GM19099 (cell line): Measurements from ENCODE around the gene SEMA3C.

Experiments used
- POLR2A ChIP-seq: IDR thresholded peaks from 3 replicates; pipeline ENCODE4 v1.6.1; 2011; ENCODE audit warnings: low read depth; ENCODE audit not compliant: insufficient read length; ENCODE audit errors: extremely low read depth

SEMA3C gene

DNA sequence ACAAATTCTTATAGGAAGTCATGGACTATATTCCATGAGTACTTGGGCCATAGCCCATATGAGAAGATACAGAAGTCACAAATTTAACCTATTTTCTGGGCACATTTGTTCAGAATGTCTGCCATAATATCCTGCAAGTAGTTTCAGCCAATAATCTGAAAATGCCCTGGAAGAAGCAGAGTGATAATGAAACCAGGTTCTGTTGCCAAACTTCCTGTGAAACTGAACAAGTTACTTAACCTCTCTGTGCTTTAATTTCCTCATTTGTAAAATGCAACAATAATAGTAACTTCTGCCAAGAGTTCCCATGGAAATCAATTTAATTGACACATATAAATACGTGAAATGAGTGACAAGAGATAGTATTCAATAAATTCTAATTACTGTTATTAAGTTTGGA lies 88.8 kb downstream of the SEMA3C start:
- TF ChIP-seq POLR2A: no peak

- no peak for TF ChIP-seq POLR2A
These were observed 89.3 kb downstream of the SEMA3C start for GRCh38 chr7:80829527-80829926.

DNA sequence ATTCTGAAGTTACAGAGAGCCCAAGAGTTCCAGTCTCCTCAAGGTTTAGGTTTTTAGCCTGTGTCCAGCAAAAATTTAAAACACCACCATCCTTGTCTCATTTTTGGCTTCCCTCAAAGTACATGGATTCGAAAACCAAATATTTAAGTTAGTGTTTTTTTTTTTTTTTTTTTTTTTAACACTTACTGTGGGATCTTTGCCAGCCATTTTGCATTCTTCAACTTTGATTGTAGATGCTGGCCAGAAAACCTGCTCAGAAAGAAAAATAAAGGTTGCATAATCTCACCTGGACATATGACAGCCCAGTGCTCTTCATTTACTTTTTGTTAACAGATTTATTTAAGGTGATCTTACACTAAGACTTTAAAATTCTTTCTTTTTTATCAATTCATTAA lies 91.6 kb downstream of the SEMA3C start:
- TF ChIP-seq POLR2A: no peak

DNA sequence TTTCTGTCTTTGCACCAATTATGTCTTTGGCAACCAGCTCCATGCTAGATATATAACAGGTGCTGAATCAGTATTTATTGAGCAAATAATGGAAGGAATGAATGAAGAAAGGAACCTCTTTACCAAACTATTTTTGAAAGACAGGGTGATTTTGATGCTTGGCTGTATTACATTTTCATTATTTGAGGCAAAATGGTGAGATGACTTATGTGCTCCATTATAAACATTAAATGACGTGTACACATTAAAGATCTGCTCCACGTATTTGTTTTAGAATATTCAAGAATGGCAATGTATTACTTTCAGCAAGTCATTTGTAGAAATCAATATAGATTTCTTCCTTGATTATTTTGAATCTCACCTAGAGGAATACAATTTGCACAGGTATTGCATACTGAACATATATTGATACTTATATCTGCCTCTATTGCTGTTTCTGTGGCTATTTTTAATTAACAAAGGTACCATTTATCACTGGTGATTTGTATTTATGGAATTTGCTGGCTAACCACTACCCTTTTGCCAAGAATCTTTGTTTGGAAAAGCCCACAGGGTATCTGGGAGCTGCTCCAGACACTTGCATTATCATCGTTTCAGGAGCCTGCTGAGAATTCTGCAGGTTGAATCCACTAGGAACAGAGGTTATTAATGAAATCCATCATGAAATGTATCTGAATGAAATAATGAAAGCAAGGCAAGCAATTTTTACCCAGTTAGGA lies 92.2 kb downstream of the SEMA3C start:
- no peak for TF ChIP-seq POLR2A

DNA sequence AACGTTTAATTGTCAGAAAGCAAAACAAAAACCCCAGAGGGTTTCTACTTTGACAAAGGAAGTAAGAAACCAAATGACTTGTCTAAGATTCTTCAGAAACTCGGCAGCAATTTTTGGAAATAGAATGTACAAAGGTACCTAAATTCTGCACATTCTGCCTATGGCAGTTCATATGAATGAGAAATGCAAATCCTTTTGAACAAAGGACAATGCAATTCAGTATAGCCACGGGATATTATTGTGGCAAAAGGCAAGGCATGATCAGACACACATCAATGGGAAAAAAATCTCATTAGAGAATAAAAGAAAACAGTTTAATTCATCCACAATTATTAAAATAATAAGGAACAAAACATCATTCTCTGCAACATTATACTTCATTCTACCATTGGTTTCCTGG lies 93.4 kb downstream of the SEMA3C start:
- no peak for TF ChIP-seq POLR2A

- no peak for TF ChIP-seq POLR2A
These were observed 94.6 kb downstream of the SEMA3C start for GRCh38 chr7:80824253-80824652.

DNA sequence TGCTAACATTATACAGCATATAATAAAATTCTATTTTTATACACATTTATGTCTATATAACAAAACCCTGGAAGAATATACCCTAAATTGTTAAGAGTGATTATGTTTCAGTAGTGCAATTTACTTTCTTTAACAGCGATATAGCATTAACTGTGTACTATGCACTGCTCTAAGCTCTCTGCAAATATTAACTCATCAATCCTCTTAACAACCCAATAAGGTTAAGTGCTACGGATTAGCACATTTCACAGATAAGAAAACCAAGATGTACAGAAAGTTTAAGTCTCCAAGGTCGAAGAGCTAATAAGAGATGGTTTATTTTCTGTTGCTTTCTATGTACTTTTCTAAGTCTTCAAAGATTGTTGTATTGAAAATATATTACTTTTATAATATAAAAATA lies 95.8 kb downstream of the SEMA3C start:
- TF ChIP-seq POLR2A: no peak

- no peak for TF ChIP-seq POLR2A
These were observed 97.0 kb downstream of the SEMA3C start for GRCh38 chr7:80821771-80822319.

DNA sequence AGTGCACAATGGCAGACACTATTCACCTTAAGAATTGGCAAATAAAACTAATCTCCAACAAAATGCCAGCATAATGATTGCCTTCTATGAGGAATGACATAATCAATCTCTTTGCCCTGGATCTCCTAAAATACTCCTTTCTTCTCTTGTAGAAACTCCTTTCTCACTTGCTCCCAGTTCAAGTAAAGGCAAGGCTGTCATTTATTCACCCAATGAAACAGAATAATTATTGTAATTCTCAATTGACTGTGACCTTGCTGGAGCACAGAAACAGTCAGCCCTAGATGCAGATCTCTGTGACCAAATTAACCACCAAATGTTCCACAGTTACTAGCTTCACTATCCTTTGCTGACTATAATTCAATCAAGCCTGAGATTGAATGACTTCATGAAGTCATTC lies 99.3 kb downstream of the SEMA3C start:
- TF ChIP-seq POLR2A: no peak

- TF ChIP-seq POLR2A: no peak
These were observed 100.7 kb downstream of the SEMA3C start for GRCh38 chr7:80818181-80818580.

DNA sequence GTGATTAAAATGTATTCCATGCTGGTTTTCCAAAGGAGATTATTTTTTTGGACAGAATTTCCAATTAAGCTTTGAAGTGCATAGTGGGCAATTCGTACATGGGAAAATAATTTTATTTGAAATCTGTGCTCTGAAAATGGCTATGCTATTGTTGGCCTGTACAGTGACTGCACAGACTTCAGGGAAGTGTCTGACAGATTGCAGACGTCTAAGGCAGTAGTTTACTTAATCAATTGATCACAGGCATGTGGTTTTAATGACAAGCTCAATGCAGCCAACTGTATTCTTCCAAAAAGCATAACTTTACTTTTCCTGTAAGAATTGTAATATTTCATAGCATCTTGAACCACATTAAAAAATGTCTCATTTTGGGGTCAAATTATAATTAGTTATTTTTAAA lies 102.0 kb downstream of the SEMA3C start:
- TF ChIP-seq POLR2A: no peak

DNA sequence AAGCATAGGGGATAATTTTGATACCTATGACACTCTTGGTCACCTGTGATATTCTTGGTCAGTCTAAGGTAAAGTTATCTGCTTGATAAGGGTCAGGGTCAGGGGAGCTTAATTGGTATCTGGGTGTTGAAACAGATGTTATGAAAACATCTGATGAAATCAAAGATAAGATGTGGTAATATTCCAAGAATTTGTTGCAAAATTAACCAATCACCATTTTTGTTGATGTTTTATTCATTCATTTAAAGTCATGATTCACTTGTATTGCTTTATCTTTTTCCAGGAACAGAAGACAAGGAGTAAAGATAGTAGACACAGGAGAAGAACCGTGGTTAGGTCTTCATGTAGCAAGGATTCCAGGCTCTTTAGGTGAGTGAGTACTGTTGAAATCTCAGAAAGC lies 103.1 kb downstream of the SEMA3C start:
- no peak for TF ChIP-seq POLR2A

- no peak for TF ChIP-seq POLR2A
These were observed 109.3 kb downstream of the SEMA3C start for GRCh38 chr7:80809545-80809944.

- TF ChIP-seq POLR2A: no peak
These were observed 111.5 kb downstream of the SEMA3C start for GRCh38 chr7:80807166-80807900.

DNA sequence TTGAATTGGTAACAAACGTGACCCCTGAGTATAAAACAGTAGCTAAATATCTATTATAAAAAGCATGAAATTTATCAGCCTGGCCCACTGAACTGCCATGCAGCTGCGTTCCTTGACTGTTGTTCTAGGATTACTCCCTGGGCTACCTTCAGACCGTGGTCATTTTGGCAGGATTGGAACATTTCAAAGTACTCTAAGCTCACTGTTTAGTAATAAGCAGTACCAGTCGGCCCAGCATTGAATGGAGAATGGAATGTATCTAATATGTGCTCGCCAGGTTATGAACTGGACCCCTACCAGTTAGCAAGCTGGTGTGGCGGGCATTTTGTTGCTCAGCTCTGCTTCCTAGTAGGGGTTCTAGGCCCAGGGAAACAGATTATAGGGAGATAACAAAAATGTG lies 112.2 kb downstream of the SEMA3C start:
- TF ChIP-seq POLR2A: no peak

DNA sequence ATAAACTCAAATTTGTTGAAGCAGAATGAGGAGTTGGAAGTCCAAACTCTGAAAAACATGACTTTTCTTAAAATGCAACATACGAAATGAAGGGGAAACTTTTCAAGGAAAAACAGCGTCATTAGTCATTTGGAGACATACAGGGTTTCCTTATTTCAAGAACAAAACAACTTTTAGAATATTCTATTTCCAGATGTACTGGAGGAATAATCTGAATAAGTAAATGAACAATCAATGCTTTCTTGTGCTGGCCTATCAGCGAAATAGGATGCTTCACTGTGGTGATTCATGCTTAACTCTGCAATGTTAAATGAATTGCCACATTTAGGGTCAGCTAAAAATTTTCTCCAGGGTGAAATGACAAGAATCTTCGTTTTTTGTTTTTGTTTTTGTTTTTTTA lies 114.3 kb downstream of the SEMA3C start:
- no peak for TF ChIP-seq POLR2A
